MM.1S (cell line): Measurements from ENCODE around the gene KCNS1.

Experiments
- DNase-seq: peaks from one replicate; pipeline ENCODE4 v3.0.0-alpha.2; 2015
- H2AFZ ChIP-seq: fragments of 300-600 bp; sonication (generic); 2 replicates; pipeline ENCODE4 v1.6.0; 2016; ENCODE audit warnings: antibody characterized with exemption, low read length
- H3F3A ChIP-seq: fragments of 300-600 bp; sonication (generic); 2 replicates; pipeline ENCODE4 v1.6.1; 2016; ENCODE audit warnings: mild to moderate bottlenecking, antibody characterized with exemption, low read length, moderate library complexity, mixed read lengths; ENCODE audit not compliant: insufficient read depth
- H3K27ac ChIP-seq: fragments of 300-600 bp; sonication (generic); 2 replicates; pipeline ENCODE4 v1.5.1; 2016; ENCODE audit warnings: mild to moderate bottlenecking, low read length
- H3K27me3 ChIP-seq: fragments of 300-600 bp; sonication (generic); replicated peaks from 2 replicates; pipeline ENCODE4 v1.6.0; 2016; ENCODE audit warnings: low read length; ENCODE audit not compliant: insufficient read depth
- H3K36me3 ChIP-seq: fragments of 300-600 bp; sonication (generic); replicated peaks from 2 replicates; pipeline ENCODE4 v1.6.1; 2016; ENCODE audit warnings: mild to moderate bottlenecking, low read length, mixed read lengths; ENCODE audit not compliant: insufficient read depth
- H3K4me1 ChIP-seq: fragments of 300-600 bp; sonication (generic); 2 replicates; pipeline ENCODE4 v1.6.1; 2016; ENCODE audit warnings: low read length, mixed read lengths
- H3K4me2 ChIP-seq: fragments of 300-600 bp; sonication (generic); 2 replicates; pipeline ENCODE4 v1.6.0; 2016; ENCODE audit warnings: low read depth, low read length
- H3K4me3 ChIP-seq: fragments of 300-600 bp; sonication (generic); 2 replicates; pipeline ENCODE4 v1.5.1; 2016; ENCODE audit warnings: low read length, mixed read lengths
- H3K79me2 ChIP-seq: fragments of 300-600 bp; sonication (generic); 2 replicates; pipeline ENCODE4 v1.6.1; 2016; ENCODE audit warnings: mixed run types, low read length, mixed read lengths
- H3K9ac ChIP-seq: fragments of 300-600 bp; sonication (generic); 2 replicates; pipeline ENCODE4 v1.6.1; 2016; ENCODE audit warnings: low read length, mixed read lengths
- H3K9me2 ChIP-seq: fragments of 300-600 bp; sonication (generic); replicated peaks from 2 replicates; pipeline ENCODE4 v1.6.1; 2016; ENCODE audit warnings: mild to moderate bottlenecking, low read length, mixed read lengths; ENCODE audit not compliant: insufficient read depth
- H3K9me3 ChIP-seq: fragments of 300-600 bp; sonication (generic); replicated peaks from 2 replicates; pipeline ENCODE4 v1.6.1; 2016; ENCODE audit warnings: mild to moderate bottlenecking, low read length, mixed read lengths; ENCODE audit not compliant: insufficient read depth
- H4K20me1 ChIP-seq: fragments of 300-600 bp; sonication (generic); 2 replicates; pipeline ENCODE4 v1.6.1; 2016; ENCODE audit warnings: mild to moderate bottlenecking, low read length, moderate library complexity, mixed read lengths; ENCODE audit not compliant: insufficient read depth
- EZH2 ChIP-seq: fragments of 300-600 bp; sonication (generic); optimal IDR thresholded peaks from 2 replicates; pipeline ENCODE3; 2017; ENCODE audit warnings: low read depth, mild to moderate bottlenecking, antibody characterized with exemption, low read length, mixed read lengths
- EZH2phosphoT487 ChIP-seq: fragments of 300-600 bp; sonication (generic); IDR thresholded peaks from 2 replicates; pipeline ENCODE4 v1.6.1; 2018; ENCODE audit warnings: antibody characterized with exemption, low read length
- TF ChIP-seq, protein P1 (sequence below): fragments of 300-600 bp; sonication (generic); IDR thresholded peaks from 2 replicates; pipeline ENCODE4 v1.5.1; 2016; ENCODE audit warnings: antibody characterized with exemption, low read length, mixed read lengths

The KCNS1 gene

GRCh38 chr20:45118028-45118427, 17.1 kb upstream of the KCNS1 start:
- Histone ChIP-seq H2AFZ (no peak overlapping the region), H3K9me2 (no peaks in the 10 kb centered on the region), H3K4me2 (0 out of 2 replicates have a peak overlapping the region, but pooled peaks have one; percentile 3), H3K79me2 (no peaks in the 10 kb centered on the region), H3K27me3 (no peaks in the 10 kb centered on the region; the same call in 1 of the 2 replicates), H3K4me1 (no peaks in the 10 kb centered on the region), H3K36me3 (no peaks in the 10 kb centered on the region), H3K27ac (no peak overlapping the region), H3K9ac (no peak overlapping the region), H3K4me3 (no peak overlapping the region), H4K20me1 (no peaks in the 10 kb centered on the region), H3K9me3 (no peaks in the 10 kb centered on the region), H3F3A (no peaks in the 10 kb centered on the region)
- no peak for TF ChIP-seq EZH2
- TF ChIP-seq, protein P1, sequence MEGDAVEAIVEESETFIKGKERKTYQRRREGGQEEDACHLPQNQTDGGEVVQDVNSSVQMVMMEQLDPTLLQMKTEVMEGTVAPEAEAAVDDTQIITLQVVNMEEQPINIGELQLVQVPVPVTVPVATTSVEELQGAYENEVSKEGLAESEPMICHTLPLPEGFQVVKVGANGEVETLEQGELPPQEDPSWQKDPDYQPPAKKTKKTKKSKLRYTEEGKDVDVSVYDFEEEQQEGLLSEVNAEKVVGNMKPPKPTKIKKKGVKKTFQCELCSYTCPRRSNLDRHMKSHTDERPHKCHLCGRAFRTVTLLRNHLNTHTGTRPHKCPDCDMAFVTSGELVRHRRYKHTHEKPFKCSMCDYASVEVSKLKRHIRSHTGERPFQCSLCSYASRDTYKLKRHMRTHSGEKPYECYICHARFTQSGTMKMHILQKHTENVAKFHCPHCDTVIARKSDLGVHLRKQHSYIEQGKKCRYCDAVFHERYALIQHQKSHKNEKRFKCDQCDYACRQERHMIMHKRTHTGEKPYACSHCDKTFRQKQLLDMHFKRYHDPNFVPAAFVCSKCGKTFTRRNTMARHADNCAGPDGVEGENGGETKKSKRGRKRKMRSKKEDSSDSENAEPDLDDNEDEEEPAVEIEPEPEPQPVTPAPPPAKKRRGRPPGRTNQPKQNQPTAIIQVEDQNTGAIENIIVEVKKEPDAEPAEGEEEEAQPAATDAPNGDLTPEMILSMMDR, result peak; percentile 21
- DNase-seq, result no peak

DNA sequence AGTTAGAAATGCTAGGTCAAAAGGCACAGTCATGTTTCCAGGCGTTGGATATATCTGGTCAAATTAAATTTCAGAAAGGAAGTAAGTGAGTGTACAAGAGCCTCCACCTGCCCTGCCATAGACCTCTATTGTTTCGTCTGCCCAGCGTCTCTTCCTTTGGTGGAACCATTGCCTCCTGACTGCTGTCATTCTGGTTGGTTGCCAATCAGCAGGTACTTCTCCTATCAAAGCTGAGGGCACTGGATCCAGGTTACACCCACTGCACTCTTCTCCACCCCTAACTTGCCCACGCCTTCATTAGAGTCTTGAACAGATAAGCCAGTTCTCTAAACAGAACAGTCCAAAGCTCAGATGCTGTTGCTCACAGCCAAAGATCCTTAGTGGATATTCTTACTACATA, 16.7 kb upstream of the KCNS1 start:
- H3K36me3 ChIP-seq, result no peaks in the 10 kb centered on the region
- no peak overlapping the region for H3K9ac ChIP-seq
- 0 out of 2 replicates have a peak overlapping the region, but pooled peaks have one; percentile 3 for H3K4me2 ChIP-seq
- no peaks in the 10 kb centered on the region for H3F3A ChIP-seq
- H3K9me3 ChIP-seq, result no peaks in the 10 kb centered on the region
- H4K20me1 ChIP-seq, result no peaks in the 10 kb centered on the region
- no peaks in the 10 kb centered on the region for H3K4me1 ChIP-seq
- H3K9me2 ChIP-seq, result no peaks in the 10 kb centered on the region
- peak overlapping the region; percentile 21; the same call in 1 of the 2 replicates for H2AFZ ChIP-seq
- H3K27me3 ChIP-seq, result no peaks in the 10 kb centered on the region; the same call in 1 of the 2 replicates
- no peaks in the 10 kb centered on the region for H3K79me2 ChIP-seq
- no peak overlapping the region for H3K27ac ChIP-seq
- TF ChIP-seq EZH2phosphoT487 (no peak), EZH2 (no peak)
- TF ChIP-seq, protein P1, result no peak
- no peak overlapping the region for H3K4me3 ChIP-seq
- DNase-seq, result peak; percentile 62

- Histone ChIP-seq H3F3A (no peaks in the 10 kb centered on the region), H3K79me2 (no peaks in the 10 kb centered on the region), H3K9ac (no peak overlapping the region), H3K27ac (no peak overlapping the region), H3K9me3 (no peaks in the 10 kb centered on the region), H3K4me2 (no peak overlapping the region), H3K4me1 (no peaks in the 10 kb centered on the region), H3K27me3 (no peaks in the 10 kb centered on the region; the same call in 1 of the 2 replicates), H3K36me3 (no peaks in the 10 kb centered on the region), H2AFZ (no peak overlapping the region), H3K9me2 (no peaks in the 10 kb centered on the region), H4K20me1 (no peaks in the 10 kb centered on the region), H3K4me3 (no peak overlapping the region)
- TF ChIP-seq EZH2, result no peak
- no peak for TF ChIP-seq EZH2phosphoT487
- TF ChIP-seq, protein P1, result no peak
- peak; percentile 4 for DNase-seq
These were observed 14.9 kb upstream of the KCNS1 start for GRCh38 chr20:45115829-45116228.
